ENCODE results near the gene GRM1. TPM values are rescaled to one million over a fixed set of nuclear protein-coding genes. Genes with fewer than 3 reads are reported as not detected.

Gene GRM1
- total and polyA plus RNA-seq, 2 donors (not counting 3 experiments of a cell fraction or from before 2014, with no cell fraction given) = 0.07 TPM; not detected in 1

DNA sequence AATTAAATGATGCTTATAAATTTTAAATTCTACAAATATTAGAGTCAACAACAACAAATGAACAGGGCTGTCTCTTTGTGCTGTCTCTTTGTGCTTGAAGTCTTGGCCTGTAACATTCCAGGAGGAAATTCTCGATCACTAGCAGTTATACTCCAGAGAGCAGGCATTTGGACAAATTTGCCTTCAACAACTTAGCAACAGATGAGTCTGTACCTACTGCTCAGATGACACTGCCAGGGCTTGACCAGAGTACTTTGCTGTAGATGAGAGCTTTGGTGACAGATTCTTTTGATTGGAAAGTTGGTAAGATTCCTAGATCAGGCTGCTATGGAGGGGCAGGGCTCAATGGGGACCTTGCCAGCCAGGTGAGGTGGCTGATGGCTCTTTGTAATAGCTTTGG lies 217.2 kb downstream of the GRM1 start:
- POLR2A ChIA-PET = no interaction called here
- no peak overlapping the region for H2AFZ ChIP-seq (ENCODE audit: low read depth, low read length)
- H3K4me3 ChIP-seq (replicated peaks in 1 of 3; ENCODE audit: insufficient read depth in 1 of 3, low read depth in 1 of 3, low read length in 3 of 3) = no peak overlapping the region
- no peaks in the 10 kb centered on the region for H3K4me1 ChIP-seq (ENCODE audit: control insufficient read depth, extremely low read depth, insufficient read depth, low read length)
- dilution Hi-C loops (cut with MboI; ENCODE audit: extremely low pct_ligation_motif_present, low sequenced_read_pairs) = no loop called here
- H3K9me1 ChIP-seq (replicated peaks; ENCODE audit: control insufficient read depth, extremely low read depth, insufficient read depth, low read length) = no peaks in the 10 kb centered on the region
- no peaks in the 10 kb centered on the region for H3K27me3 ChIP-seq (ENCODE audit: control insufficient read depth in 2 of 2, insufficient read depth in 2 of 2, low read length in 2 of 2)
- no peak for TF ChIP-seq POLR2A (IDR thresholded peaks at IDR 0.05; ENCODE audit: low read depth, low read length)
- TF ChIP-seq JUN (IDR thresholded peaks at IDR 0.05; ENCODE audit: borderline replicate concordance, insufficient read depth, insufficient read length, low read depth) = no peak
- no peak for TF ChIP-seq FOS (IDR thresholded peaks at IDR 0.05; ENCODE audit: borderline replicate concordance, insufficient read depth, low read length)
- TF ChIP-seq EZH2 (IDR thresholded peaks at IDR 0.05; ENCODE audit: borderline replicate concordance, low read depth, low read length, severe bottlenecking) = no peak
- no peak for TF ChIP-seq POLR2AphosphoS5 (IDR thresholded peaks at IDR 0.05; ENCODE audit: insufficient read depth, low read depth, low read length)
- TF ChIP-seq, protein P1, sequence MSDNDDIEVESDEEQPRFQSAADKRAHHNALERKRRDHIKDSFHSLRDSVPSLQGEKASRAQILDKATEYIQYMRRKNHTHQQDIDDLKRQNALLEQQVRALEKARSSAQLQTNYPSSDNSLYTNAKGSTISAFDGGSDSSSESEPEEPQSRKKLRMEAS (IDR thresholded peaks at IDR 0.05; ENCODE audit: insufficient read depth, insufficient read length) = no peak
- TF ChIP-seq GATA2 (IDR thresholded peaks at IDR 0.05; ENCODE audit: insufficient read depth, insufficient read length, low read depth, low read length) = no peak
- TF ChIP-seq MYC (IDR thresholded peaks at IDR 0.05; ENCODE audit: low read depth, low read length) = no peak
- TF ChIP-seq, protein P2, sequence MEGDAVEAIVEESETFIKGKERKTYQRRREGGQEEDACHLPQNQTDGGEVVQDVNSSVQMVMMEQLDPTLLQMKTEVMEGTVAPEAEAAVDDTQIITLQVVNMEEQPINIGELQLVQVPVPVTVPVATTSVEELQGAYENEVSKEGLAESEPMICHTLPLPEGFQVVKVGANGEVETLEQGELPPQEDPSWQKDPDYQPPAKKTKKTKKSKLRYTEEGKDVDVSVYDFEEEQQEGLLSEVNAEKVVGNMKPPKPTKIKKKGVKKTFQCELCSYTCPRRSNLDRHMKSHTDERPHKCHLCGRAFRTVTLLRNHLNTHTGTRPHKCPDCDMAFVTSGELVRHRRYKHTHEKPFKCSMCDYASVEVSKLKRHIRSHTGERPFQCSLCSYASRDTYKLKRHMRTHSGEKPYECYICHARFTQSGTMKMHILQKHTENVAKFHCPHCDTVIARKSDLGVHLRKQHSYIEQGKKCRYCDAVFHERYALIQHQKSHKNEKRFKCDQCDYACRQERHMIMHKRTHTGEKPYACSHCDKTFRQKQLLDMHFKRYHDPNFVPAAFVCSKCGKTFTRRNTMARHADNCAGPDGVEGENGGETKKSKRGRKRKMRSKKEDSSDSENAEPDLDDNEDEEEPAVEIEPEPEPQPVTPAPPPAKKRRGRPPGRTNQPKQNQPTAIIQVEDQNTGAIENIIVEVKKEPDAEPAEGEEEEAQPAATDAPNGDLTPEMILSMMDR (IDR thresholded peaks at IDR 0.05; ENCODE audit: extremely low read depth in 1 of 2, insufficient read depth in 1 of 2, low read depth in 1 of 2, low read length in 2 of 2) = no peak
- H4K20me1 ChIP-seq (replicated peaks; ENCODE audit: control insufficient read depth, extremely low read depth, insufficient read depth, low read length) = no peaks in the 10 kb centered on the region
- BruUV-seq (replicated peaks) = no TSS peak
- DNase-seq (ENCODE audit: low read depth, low spot score) (no peak), FAIRE-seq (no peak)
- CTCF ChIA-PET = no interaction called here
- no peaks in the 10 kb centered on the region for H3K9me3 ChIP-seq (replicated peaks; ENCODE audit: control insufficient read depth, insufficient read depth, low read length)
- H3K9ac ChIP-seq (replicated peaks; ENCODE audit: extremely low read depth, insufficient read depth, low read length) = no peak overlapping the region
- H3K36me3 ChIP-seq (ENCODE audit: control insufficient read depth in 2 of 2, extremely low read depth in 1 of 2, insufficient read depth in 2 of 2, low read length in 2 of 2) = no peaks in the 10 kb centered on the region
- no peak overlapping the region for H3K27ac ChIP-seq (ENCODE audit: insufficient read depth, low read depth, low read length)
- intact Hi-C loops (cut with micrococcal nuclease) = no loop called here
- H3K4me2 ChIP-seq (ENCODE audit: insufficient read depth, low read length) = no peak overlapping the region
- H3K79me2 ChIP-seq (ENCODE audit: control insufficient read depth, insufficient read depth, low read length) = no peaks in the 10 kb centered on the region

All from endothelial cell of umbilical vein (primary cell).